Measurements from ENCODE around the gene USE1.

USE1 gene

DNA sequence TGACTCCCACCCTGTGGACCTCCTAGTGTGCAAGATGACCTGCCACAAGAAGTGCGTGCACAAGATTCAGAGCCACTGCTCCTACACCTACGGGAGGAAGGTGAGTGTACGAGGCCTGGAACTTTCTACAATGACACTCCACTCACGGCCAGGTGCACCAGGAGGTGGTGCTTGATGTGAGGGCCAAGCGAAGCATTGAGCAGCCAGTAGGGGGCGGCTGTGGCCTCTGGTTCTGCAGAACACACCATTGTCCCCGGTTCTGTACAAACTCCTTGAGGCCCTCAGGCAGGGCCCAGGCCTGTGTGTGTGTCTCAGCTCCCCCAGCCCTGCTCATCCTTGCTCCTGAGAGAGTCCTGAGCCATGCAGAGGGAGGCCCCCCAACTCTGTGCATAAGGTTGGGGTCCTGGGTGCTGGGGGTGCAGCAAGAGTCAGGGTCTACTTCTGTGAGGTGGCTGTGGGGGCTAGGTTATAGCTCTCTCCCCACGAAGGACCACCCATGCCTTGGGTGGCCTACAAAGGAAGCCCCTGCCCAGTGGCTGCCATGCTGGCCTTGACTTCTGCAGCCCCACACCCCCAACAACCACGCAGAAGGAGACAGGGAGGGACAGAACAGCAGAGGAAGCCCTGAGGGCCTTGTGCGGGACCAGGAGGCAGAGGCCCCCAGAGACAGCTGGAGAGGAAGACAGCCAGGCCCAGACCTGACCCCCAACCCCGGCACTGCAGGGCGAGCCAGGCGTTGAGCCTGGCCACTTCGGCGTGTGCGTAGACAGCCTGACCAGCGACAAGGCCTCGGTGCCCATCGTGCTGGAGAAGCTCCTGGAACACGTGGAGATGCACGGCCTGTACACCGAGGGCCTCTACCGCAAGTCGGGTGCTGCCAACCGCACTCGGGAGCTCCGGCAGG lies 9.7 kb upstream of the USE1 start:
- no peak for FAIRE-seq

DNA sequence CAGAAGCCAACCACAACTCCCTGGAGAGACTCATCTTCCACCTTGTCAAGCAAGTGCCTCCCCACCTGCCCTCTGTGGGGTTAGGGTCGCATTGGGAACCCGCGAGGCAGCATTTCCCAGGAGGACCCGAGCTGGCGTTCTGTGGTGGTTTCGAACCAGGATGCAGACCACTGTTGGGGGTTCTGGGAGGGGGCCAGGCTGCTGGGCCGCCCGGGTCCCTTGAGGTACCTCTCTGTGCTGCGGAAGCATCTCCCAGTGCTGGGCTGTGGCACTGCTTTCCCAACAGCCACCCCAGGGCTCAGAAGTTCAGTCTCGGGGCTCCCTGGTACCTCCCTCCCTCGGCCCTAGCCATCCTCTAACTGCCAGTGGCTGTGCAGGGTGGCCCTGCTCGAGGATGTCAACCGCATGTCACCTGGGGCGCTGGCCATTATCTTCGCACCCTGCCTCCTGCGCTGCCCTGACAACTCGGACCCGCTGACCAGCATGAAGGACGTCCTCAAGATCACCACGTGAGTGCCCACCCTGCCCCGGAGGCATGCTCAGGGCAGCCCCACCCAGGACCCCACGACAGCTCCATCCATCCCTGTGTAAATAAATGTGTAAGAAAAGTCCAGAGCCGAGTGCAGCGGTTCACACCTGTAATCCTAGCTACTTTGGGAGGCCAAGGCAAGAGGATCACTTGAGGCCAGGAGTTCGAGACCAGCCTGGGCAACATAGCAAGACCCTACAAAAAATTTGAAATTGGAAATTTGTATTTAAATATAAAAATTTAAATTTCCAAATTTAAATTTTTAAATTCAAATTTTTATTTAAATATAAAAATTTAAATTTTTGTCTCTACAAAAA lies 8.2 kb upstream of the USE1 start:
- FAIRE-seq: no peak

DNA sequence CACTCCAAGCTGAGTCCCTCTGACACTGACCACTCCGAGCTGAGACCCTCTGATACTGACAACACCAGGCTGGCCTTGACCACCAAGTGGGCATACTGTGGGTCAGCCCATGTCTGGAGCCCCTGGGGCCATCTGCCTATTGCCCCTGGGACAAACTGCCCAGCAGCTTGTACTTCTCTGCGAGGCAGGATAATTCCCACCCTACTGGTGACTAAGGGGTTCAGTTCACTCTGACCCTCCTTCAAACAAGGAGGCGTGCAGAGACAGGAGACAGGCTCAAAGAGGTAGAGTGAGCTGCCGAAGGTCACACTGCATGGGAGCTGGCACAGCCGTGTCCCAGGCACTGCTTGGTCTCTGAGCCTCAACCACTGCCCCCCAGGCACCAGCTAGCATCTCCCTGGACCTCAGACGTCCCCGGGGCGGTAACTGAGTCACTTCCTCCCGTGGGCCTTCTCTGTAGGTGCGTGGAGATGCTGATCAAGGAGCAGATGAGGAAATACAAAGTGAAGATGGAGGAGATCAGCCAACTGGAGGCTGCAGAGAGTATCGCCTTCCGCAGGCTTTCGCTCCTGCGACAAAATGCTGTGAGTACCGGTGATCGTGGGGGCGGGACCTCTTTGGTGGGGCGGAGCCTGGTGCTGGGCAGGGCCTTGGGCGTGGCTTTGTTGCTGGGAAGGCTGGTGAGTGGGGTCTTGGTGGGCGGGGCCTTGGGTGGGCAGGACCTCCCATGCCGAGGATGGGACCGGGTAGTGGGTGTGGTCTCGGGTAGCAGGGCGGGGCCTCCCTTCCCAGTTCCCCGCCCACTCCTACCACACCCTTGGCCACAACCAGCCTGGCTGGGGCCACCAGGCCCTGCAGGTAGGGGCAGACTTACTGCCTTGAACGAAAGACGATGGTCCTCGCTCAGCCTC lies 5.8 kb upstream of the USE1 start:
- no peak for FAIRE-seq

DNA sequence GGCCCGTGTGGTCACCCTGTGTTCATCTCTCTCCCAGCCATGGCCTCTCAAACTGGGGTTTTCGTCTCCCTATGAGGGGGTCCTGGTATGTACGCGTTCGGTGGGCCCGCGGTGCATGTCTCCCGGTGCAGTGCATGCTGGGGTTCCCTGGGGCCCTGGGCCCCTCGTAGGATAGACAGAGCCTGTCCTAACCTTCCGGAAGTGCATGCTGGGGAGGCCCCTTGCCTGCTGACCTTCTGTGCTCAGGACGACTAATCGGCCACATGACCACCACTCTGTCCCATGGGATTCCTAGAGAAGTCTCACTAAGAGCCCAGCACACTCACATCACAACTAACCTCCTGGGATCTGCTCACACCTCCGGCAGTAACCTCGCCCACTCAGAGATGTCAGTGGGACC lies 4.9 kb upstream of the USE1 start:
- FAIRE-seq: no peak

DNA sequence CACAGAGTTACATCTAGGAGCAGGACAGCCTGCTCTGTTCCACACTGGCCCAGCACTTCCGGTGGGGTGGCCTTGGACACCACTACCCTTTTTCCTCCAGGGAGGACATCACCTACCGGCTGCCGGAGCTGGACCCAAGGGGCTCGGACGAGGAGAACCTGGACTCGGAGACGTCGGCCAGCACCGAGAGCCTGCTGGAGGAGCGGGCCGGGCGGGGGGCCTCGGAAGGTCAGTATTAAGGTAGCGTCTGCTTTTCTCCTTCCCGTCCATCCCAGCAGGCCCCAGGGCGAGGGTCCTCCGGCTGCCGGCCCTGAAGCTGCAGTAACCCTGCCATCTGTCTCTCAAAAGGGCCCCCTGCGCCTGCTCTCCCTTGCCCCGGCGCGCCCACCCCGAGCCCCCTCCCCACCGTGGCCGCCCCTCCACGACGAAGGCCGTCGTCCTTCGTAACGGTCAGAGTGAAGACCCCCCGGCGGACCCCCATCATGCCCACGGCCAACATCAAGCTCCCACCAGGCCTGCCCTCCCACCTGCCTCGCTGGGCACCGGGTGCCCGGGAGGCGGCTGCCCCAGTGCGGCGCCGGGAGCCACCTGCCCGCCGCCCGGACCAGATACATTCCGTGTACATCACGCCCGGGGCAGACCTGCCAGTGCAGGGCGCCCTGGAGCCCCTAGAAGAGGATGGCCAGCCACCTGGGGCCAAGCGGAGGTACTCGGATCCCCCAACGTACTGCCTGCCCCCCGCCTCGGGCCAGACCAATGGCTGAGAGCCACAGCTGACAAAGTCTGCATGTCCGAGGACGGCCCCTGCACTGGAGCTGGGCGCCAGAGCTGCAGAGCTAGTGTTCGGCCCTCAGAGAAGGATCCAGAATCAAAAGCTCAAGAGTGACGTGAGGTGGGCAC lies 3.4 kb upstream of the USE1 start:
- no peak for FAIRE-seq

DNA sequence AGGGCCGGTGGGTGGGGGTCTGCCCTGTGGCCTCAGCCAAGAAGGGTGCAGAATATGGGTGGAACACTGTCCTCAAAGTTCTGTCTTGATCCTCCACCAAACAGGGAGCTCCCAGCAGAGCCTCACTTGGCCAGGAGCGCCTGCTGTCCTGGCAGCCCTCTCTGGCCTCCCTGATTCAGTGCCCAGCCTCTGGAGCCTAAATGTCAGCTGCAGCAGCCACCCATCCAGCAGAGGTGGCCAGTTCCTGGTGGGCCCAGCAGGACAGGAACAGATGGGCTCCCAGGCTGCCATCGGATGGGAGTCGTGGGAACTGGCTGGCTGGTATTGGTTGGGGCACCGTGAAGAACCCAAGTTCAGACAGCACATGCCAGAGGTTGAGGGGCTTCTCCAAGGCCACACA lies 1.8 kb upstream of the USE1 start:
- FAIRE-seq: no peak

DNA sequence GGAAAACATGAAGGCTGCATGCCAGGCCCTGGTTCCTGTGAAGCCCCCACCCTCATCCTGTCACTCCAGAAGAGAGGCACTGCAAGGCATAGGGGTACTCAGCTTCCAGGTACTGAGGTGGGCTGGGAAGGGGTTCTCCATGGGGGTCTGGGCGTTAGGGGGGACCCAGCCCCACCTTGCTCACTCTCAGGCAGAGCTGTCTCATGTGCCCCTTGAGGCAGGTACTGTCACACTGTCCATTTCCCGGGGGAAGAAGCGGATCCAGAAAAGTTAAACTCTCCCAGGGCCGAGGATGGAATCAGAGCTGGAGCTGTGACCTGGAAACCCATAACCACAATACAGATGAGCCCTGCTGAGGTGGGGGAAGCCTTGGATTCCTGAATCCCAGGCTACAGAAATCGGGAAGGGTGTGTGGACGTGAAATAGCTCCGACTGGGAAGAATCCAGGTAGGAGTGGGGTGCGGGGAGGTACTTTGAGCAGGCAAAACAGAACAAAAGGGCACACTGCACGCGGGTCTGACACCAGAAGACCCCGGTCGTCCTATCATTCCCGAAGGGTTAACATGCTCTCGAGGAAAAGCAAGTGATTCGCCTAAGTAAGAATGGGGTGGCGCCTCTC lies 540 bp upstream of the USE1 start:
- no peak for FAIRE-seq

DNA sequence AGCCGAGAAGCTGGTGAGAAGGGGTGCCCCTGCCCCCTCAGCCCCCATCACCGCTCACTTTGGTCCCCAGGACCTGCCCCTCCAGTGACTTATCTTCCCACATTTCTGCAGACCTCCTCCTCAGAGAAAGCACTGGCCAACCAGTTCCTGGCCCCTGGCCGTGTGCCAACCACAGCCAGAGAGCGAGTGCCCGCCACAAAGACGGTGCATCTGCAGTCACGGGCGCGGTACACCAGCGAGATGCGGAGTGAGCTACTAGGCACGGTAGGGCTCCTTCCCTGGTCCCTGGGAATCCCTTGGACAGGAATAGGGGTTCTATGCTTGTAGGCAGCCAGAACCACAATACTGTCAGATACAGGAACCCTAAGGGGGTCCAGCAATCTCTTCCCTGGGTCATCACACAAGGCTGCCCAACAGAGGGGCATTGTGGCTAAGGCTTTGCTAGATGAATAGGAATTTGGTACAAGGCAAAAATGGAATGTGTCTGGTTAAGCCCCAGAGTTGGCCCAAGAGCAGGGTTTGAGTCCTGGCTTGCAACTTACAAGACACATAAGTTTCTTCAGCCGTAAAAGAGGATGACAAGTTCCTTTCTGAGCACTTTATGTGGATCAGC lies 1.0 kb downstream of the USE1 start:
- no peak for FAIRE-seq

DNA sequence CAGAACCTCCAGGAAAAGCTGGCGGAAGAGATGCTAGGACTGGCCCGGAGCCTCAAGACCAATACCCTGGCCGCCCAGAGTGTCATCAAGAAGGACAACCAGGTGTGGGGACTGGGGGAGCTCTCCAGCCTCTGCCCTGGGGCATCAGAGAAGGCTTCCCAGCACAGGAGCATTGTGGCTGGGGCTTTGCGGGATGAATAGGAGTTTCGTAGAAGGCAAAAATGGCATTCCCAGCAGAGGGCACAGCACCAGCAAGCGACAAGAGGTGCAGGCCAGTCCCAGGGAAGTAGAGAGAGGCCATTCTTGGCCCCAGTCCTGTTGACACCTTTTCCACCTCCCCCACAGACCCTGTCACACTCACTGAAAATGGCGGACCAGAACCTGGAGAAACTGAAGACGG lies 4.1 kb downstream of the USE1 start:
- no peak for FAIRE-seq

DNA sequence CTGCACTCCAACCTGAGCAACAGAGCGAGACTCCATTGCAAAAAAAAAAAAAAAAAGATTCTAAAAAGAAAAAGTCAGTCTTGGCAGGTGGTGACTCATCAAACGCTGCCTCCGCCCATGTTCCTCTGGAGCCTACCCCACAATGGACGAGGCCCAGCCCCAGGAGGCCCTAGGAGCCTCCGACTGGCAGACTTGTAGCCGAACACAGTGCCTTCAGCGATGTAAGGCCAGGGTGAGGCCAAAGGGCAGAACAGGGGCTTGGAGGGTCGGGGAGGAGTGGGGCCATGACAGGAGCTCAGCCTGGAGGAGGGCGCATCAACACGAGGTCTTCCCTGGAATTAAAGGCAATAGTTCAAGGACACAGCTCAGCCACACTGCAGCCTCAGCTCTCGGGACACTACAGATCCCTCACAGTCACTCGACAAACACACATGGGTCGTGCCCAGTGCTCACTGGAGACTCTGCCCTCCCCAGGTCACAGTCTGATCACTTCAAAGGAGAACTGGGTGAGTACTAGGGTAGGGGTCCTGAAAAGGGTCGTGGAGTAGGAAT lies 5.1 kb downstream of the USE1 start:
- no peak for FAIRE-seq

DNA sequence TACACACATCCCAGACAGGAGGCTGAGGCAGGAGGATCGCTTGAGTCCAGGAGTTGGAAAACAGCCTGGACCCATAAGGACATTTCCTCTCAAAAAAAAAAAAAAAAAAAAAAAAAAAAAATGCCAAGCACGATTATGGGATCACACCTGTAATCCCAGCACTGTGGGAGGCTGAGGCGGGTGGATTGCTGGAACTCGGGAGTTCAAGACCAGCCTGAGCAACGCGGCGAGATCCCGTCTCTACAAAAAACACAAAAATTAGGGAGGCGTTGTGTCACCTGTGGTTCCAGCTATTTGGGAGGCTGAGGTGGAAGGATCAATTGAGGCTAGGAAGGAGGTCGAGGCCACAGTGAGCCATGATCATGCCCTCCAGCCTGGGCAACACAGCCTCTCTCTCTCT lies 9.9 kb downstream of the USE1 start:
- FAIRE-seq: no peak

DNA sequence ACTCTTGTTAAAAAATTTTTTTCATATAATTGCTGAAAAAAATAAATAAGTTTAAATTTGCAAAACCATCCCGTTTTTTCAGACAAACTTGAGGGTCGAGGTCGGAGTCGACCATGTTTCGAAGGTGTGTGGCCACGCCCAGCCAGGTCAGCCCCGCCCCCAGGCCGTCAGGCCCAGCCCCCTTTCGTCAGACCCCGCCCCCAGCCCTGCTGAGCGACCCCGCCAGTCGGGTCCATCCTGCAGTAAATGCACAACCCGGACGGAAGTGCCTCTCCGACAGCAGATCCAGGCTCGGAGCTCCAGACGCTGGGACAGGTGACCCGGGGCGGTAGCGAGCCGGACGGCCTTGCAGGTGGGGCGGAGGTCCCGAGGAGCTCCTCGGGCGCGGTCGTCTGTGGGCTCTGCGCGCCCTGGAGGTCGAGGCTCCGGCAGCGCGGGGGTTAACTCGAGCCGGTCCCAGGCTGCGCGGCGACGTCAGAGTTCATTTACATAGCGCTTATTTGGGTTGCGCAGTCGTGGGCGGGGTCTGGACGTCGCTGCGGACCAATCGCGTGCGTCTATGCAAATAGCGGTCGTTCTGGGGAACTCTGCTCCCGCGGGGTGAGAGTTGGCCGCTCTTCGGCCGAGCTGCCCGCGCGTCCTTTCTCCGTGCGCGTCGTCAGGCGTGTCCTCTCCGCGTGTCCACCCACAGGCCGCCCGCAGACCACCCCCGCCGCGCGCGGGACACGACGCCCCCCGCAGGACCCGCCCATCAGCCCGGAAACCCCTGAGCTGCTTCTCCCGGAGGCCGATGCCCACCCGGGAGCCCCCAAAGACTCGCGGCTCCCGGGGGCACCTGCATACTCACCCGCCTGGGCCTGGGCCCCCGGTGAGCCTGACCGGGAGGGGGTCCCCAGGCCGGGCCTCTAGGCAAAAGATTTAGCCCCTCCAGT lies 11.1 kb downstream of the USE1 start, which contains the start of gene OCEL1:
OCEL1 (plus strand) TSS at position 225 of the 932 bp plus-strand sequence; CDS start at position 247, 22 bp downstream.
- peak; percentile 84 for FAIRE-seq

DNA sequence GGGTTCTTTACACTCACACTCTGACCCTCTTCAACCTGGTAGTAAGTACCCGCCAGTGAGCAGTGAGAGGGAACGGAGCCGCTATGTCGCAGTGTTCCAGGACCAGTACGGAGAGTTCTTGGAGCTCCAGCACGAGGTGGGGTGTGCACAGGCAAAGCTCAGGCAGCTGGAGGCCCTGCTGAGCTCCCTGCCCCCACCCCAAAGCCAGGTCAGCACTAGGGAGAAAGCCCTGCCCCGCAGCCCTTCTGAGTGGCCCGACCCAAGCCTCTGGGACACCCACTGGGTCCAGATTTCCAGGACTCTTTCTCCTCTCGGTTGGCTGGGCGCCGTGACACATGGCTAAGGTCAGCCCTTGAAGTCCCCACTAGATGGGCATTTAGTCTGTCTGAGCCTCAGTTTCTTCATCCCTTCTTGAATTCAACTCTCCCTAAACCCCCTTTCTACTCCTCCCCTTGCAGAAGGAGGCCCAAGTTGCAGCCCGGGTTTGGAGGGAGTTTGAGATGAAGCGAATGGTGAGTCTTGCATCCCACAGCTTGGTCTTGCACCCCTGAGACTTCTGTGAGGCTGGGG lies 12.7 kb downstream of the USE1 start:
- FAIRE-seq: no peak

DNA sequence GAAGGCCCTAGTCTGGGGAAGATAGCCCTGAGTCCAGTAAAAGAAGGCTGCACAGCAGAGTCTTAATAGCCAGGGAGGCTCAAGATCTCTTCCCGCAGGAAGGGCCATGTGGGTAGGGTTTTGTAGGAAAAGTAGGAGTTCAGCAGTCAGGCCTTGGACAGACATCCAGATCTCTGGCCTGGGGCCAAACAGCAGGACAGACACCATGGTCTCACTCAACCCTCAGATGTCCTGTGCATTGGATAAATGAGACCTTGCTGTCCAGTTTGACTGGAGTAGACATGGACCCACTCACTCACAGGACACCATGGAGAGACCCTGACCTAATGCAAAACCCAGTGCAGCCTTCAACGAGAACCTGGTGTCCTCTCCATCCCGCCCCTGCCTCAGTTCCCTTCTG lies 14.7 kb downstream of the USE1 start:
- FAIRE-seq: no peak

DNA sequence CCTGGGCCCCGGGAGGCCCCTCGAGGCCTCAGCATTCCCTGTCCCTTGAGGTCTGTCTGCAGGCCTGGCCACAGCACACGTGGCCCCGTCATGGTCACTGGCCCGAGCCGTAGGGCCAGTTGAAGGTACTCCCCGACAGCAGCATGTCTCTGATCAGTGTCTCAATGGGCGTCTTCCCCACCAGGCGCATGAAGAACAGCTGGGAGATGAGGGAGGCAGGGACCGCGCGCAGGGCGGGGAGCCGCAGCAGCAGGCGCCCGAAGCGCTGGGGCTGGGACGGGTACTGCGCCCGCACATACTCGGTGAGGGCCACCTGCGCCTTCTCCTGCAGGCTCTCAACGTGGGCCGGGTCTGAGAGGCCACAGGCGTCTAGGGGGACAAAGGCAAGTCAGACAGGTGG lies 17.1 kb downstream of the USE1 start:
- no peak for FAIRE-seq

DNA sequence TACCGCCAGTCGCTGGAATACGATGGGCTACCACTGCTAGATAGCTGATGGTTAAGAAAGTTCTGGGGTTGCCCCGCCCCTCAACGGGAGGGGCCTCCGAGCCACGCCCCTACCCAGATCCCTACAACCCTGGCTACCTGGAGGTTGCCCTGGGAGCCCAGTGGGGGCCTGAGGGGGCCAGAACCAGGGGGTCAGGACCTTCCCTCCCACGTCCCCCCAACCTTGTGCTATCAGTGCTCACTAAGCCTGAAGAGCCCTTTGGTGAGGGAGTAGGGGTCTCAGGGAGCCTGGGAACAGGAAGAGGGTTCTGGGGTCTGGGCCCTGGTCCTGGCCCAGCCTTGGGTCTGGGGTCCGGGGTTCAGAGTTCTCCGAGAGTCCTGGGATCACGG lies 19.7 kb downstream of the USE1 start:
- FAIRE-seq: peak; percentile 3

DNA sequence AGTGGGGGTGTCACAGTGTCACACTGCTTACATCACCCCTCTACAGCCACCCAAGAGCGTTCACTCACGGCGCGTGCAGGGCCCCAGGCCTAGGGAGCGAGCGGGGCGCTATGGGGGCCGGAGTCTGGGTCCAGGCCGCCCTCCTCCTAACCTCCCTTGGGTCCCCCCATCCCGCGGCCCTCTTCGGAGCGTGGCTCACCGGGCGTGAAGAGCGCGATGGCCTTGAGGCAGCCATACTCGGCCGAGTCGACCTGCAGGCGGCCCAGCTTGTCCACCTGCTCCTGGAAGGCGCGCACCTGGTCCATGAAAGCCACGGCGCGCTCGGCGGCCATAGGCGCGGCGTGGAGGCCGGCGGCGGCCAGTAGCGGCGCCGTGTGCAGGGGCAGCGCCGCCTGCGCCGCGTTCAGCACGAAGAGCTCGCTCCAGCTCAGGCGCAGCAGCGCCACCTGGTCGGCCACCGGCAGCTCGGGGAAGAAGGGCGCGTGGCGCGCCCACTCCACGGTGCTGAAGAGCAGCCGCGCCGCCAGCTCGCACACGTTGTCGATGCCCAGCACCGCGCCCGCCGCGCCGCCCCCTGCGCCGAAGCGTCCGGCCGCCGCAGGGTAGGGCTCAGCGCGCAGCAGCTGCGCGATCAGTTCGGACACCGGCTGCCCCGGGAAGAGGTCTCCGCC lies 20.3 kb downstream of the USE1 start:
- no peak for FAIRE-seq
